Measurements from ENCODE around the gene LMOD2. TPM values are rescaled to one million over a fixed set of nuclear protein-coding genes. Genes with fewer than 3 reads are reported as not detected.

The LMOD2 gene
- total RNA-seq, 4 donors from 2014 or later: not detected

GRCh38 chr7:123681561-123681960 is 25.9 kb downstream of the LMOD2 start:
- TF ChIP-seq, protein P1, sequence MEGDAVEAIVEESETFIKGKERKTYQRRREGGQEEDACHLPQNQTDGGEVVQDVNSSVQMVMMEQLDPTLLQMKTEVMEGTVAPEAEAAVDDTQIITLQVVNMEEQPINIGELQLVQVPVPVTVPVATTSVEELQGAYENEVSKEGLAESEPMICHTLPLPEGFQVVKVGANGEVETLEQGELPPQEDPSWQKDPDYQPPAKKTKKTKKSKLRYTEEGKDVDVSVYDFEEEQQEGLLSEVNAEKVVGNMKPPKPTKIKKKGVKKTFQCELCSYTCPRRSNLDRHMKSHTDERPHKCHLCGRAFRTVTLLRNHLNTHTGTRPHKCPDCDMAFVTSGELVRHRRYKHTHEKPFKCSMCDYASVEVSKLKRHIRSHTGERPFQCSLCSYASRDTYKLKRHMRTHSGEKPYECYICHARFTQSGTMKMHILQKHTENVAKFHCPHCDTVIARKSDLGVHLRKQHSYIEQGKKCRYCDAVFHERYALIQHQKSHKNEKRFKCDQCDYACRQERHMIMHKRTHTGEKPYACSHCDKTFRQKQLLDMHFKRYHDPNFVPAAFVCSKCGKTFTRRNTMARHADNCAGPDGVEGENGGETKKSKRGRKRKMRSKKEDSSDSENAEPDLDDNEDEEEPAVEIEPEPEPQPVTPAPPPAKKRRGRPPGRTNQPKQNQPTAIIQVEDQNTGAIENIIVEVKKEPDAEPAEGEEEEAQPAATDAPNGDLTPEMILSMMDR (IDR thresholded peaks at IDR 0.05): no peak
- TF ChIP-seq POLR2A (IDR thresholded peaks at IDR 0.05): no peak
- H3K27ac ChIP-seq: no peak overlapping the region
- no peaks in the 10 kb centered on the region for H3K27me3 ChIP-seq
- no peak overlapping the region for H3K4me3 ChIP-seq
- H3K9me3 ChIP-seq: no peaks in the 10 kb centered on the region
- no peaks in the 10 kb centered on the region for H3K4me1 ChIP-seq
- H3K36me3 ChIP-seq: peaks cover 0 to 39% (median 0%) of the 10 kb centered on the region in 3 donors
- no peak for DNase-seq

- Histone ChIP-seq H3K27ac (no peak overlapping the region), H3K4me3 (no peak overlapping the region), H3K4me1 (no peaks in the 10 kb centered on the region), H3K36me3 (peaks cover 0 to 51% (median 0%) of the 10 kb centered on the region in 3 donors), H3K9me3 (no peaks in the 10 kb centered on the region), H3K27me3 (no peaks in the 10 kb centered on the region)
- TF ChIP-seq, protein P1 (IDR thresholded peaks at IDR 0.05): peak in 4 of 6 experiments; percentile 39 to 75 (median 68)
- TF ChIP-seq POLR2A (IDR thresholded peaks at IDR 0.05): no peak
- DNase-seq: no peak
Observed at GRCh38 chr7:123682690-123683089, 27.0 kb downstream of the LMOD2 start.

DNA sequence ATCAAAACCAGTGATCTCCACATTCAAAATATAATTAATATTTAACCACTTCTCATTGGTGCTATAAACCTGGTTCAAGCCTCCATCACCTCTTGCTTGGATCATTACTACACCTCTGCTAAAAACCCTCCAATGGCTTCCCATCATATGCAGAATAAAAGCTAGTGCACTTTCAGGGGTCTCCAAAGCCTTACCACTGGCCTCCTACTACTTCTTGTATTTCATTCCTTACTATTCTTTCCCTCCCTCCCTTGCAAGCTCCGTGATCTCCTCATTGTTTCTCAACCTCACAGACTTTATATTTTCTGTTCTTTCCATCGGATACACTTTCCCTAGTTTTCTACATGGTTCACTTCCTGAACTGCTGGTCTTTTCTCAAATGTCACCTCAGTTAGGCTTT is 31.5 kb downstream of the LMOD2 start:
- TF ChIP-seq, protein P1 (IDR thresholded peaks at IDR 0.05): no peak
- TF ChIP-seq POLR2A (IDR thresholded peaks at IDR 0.05): no peak
- Histone ChIP-seq H3K4me1 (no peaks in the 10 kb centered on the region), H3K27ac (no peak overlapping the region), H3K27me3 (no peaks in the 10 kb centered on the region), H3K4me3 (no peak overlapping the region), H3K9me3 (no peaks in the 10 kb centered on the region), H3K36me3 (peaks cover 0 to 59% (median 0%) of the 10 kb centered on the region in 3 donors)
- no peak for DNase-seq

GRCh38 chr7:123687727-123688126 is 32.1 kb downstream of the LMOD2 start:
- Histone ChIP-seq H3K9me3 (no peaks in the 10 kb centered on the region), H3K36me3 (peaks cover 0 to 62% (median 0%) of the 10 kb centered on the region in 3 donors), H3K27me3 (no peaks in the 10 kb centered on the region), H3K27ac (no peak overlapping the region), H3K4me1 (no peaks in the 10 kb centered on the region), H3K4me3 (no peak overlapping the region)
- TF ChIP-seq POLR2A (IDR thresholded peaks at IDR 0.05): no peak
- TF ChIP-seq, protein P1 (IDR thresholded peaks at IDR 0.05): no peak
- no peak for DNase-seq

DNA sequence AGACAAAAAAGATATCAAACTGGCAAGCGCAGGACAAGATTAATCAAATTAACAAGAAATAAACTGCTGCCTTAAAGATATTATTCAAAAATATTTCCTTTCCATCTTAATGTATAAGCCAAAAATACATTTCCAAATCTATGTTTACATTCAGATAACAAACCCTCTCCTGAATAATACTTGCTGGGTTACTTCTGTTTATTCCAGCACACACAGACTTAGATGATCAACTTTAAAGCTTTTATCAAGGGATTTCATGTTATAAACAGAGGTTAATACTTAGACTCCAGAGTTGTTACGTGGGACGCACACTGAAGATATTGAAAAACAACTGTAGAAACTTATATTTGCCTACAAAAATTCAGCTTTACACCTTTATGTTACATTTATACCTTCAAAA is 33.6 kb downstream of the LMOD2 start:
- Histone ChIP-seq H3K4me1 (no peaks in the 10 kb centered on the region), H3K9me3 (no peaks in the 10 kb centered on the region), H3K4me3 (no peak overlapping the region), H3K27ac (no peak overlapping the region), H3K27me3 (no peaks in the 10 kb centered on the region), H3K36me3 (peaks cover 0 to 54% (median 0%) of the 10 kb centered on the region in 3 donors)
- DNase-seq: no peak
- no peak for TF ChIP-seq POLR2A (IDR thresholded peaks at IDR 0.05)
- TF ChIP-seq, protein P1 (IDR thresholded peaks at IDR 0.05): no peak

- no peaks in the 10 kb centered on the region for H3K27me3 ChIP-seq
- H3K4me3 ChIP-seq: no peak overlapping the region
- no peaks in the 10 kb centered on the region for H3K9me3 ChIP-seq
- DNase-seq: no peak
- H3K4me1 ChIP-seq: no peaks in the 10 kb centered on the region
- H3K36me3 ChIP-seq: peaks cover 0 to 61% (median 0%) of the 10 kb centered on the region in 3 donors
- H3K27ac ChIP-seq: no peak overlapping the region
- no peak for TF ChIP-seq POLR2A (IDR thresholded peaks at IDR 0.05)
- TF ChIP-seq, protein P1 (IDR thresholded peaks at IDR 0.05): no peak
Observed at GRCh38 chr7:123690550-123690949, 34.9 kb downstream of the LMOD2 start.

Data from Peyer's patch (tissue), 4 donors.